ENCODE data around the gene EIPR1. TPM values are rescaled to one million over a fixed set of nuclear protein-coding genes. Genes with fewer than 3 reads are reported as not detected.
A peak's percentile ranks its signal among the peaks of the same experiment; 100 is the strongest.

The EIPR1 gene
- total and polyA plus RNA-seq, 2 of the 13 experiments (the other 11 are each of a cell fraction or from before 2014, with no cell fraction given), result 70.0 to 96.3 TPM

DNA sequence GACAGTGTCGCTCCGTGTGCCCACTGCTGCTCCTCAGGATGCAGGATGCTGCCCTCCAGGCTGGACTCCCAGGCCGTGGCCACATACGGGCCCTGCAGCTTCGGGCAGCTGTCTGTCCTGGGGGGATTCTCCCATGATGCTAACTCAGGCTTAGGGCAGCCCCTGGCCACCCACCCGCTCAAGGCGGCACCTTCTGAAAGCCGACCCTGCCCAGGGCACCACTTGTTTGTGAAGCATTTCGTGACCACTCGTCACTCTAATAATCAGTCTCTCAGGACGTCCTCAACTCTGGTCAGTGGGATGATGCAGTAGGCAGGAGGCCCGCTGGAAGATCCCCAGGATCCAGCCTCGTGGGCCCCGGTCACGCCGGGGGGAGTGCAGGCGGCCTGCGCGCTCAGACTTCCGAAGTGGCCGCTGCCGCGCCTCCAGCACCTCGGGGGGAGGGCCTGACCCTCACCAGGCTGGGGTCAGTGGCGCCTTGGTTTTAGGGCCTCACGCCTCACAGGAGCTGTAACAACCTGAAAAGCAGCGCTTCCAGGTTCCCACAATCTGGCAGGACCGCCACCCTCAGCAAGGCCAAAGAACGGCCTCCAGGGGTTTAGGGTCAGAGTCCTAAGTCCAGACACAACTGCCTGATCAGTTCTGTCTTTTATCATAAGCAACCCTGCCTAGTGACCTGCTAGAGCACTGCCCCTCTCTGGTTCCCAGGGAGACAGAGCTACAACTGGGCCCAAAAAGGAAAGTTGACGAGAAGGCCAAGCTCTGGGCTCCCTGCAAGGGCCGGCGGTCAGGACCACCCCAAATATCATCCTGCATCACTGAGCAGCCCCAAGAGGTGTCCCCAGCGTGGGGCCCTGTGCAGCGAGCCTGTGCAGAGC lies 53.0 kb downstream of the EIPR1 start (continued):
- TF ChIP-seq ZSCAN5A (CRISPR knock-in tag; IDR thresholded peaks at IDR 0.05; ENCODE audit: borderline replicate concordance) (no peak), ZNF281 (CRISPR knock-in tag; IDR thresholded peaks at IDR 0.05; ENCODE audit: borderline replicate concordance) (no peak), PRPF4 (IDR thresholded peaks at IDR 0.05; ENCODE audit: low read depth, low read length, poor library complexity, severe bottlenecking) (no peak), TRIM24 (CRISPR knock-in tag; IDR thresholded peaks at IDR 0.05) (no peak), ZNF616 (CRISPR knock-in tag; IDR thresholded peaks at IDR 0.05; ENCODE audit: low read depth) (no peak), PHB2 (IDR thresholded peaks at IDR 0.05; ENCODE audit: partially characterized antibody) (no peak), DR1 (CRISPR knock-in tag; IDR thresholded peaks at IDR 0.05) (no peak), ZBTB7B (CRISPR knock-in tag; IDR thresholded peaks at IDR 0.05) (0 out of 2 replicates have a peak, but pooled peaks have one; percentile 44), ZNF772 (CRISPR knock-in tag; IDR thresholded peaks at IDR 0.05) (no peak), ZFP90 (CRISPR knock-in tag; IDR thresholded peaks at IDR 0.05; ENCODE audit: borderline replicate concordance) (0 out of 2 replicates have a peak, but pooled peaks have one; percentile 30), ZBTB20 (CRISPR knock-in tag; IDR thresholded peaks at IDR 0.05; ENCODE audit: borderline replicate concordance, low read depth) (no peak), ZNF850 (CRISPR knock-in tag; conservative IDR thresholded peaks at IDR 0.05) (no peak), HMGXB3 (CRISPR knock-in tag; IDR thresholded peaks at IDR 0.05; ENCODE audit: borderline replicate concordance) (no peak), ZNF510 (CRISPR knock-in tag; IDR thresholded peaks at IDR 0.05; ENCODE audit: low read depth) (no peak), CBX2 (IDR thresholded peaks at IDR 0.05; ENCODE audit: low read depth, low read length) (no peak), CBX2 (CRISPR knock-in tag; IDR thresholded peaks at IDR 0.05; ENCODE audit: low read depth) (no peak)
- TF ChIP-seq, protein P1, sequence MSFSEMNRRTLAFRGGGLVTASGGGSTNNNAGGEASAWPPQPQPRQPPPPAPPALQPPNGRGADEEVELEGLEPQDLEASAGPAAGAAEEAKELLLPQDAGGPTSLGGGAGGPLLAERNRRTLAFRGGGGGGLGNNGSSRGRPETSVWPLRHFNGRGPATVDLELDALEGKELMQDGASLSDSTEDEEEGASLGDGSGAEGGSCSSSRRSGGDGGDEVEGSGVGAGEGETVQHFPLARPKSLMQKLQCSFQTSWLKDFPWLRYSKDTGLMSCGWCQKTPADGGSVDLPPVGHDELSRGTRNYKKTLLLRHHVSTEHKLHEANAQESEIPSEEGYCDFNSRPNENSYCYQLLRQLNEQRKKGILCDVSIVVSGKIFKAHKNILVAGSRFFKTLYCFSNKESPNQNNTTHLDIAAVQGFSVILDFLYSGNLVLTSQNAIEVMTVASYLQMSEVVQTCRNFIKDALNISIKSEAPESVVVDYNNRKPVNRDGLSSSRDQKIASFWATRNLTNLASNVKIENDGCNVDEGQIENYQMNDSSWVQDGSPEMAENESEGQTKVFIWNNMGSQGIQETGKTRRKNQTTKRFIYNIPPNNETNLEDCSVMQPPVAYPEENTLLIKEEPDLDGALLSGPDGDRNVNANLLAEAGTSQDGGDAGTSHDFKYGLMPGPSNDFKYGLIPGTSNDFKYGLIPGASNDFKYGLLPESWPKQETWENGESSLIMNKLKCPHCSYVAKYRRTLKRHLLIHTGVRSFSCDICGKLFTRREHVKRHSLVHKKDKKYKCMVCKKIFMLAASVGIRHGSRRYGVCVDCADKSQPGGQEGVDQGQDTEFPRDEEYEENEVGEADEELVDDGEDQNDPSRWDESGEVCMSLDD (CRISPR knock-in tag; IDR thresholded peaks at IDR 0.05; ENCODE audit: borderline replicate concordance), result no peak

Data from HepG2 (cell line).